CD14-positive monocyte (primary cell): Measurements from ENCODE around the gene EEFSEC. TPM values are rescaled to one million over a fixed set of nuclear protein-coding genes. Genes with fewer than 3 reads are reported as not detected.

ENCODE experiments used
- DNase-seq, 3 donors: peaks; one replicate each; pipeline ENCODE4 v3.0.0-alpha.2; 2011 to 2022
- H2AFZ ChIP-seq: 2 replicates; pipeline ENCODE4 v1.6.0; 2012; ENCODE audit warnings: mild to moderate bottlenecking, low read depth, low read length, inconsistent platforms; ENCODE audit not compliant: insufficient read depth, poor library complexity, severe bottlenecking
- H3K27ac ChIP-seq, 2 donors: 1 replicate in 1 of 2; 2 replicates in 1 of 2; pipeline ENCODE4 v1.5.1; 2012 to 2013; ENCODE audit warnings: low read length in 2 of 2, control low read depth in 1 of 2, inconsistent platforms in 1 of 2, low read depth in 1 of 2, mild to moderate bottlenecking in 1 of 2
- H3K27me3 ChIP-seq, 2 donors: one replicate each; pipeline versions ENCODE4 v1.6.0 to v1.6.1; 2011 to 2013; ENCODE audit warnings: low read length in 2 of 2; ENCODE audit not compliant: control insufficient read depth in 2 of 2, insufficient read depth in 2 of 2
- H3K36me3 ChIP-seq, 2 donors: replicated peaks in 1 of 2; 1 replicate in 1 of 2; 2 replicates in 1 of 2; pipeline versions ENCODE4 v1.5.1 to v1.6.1; 2012 to 2013; ENCODE audit warnings: low read length in 2 of 2, control low read depth in 1 of 2, inconsistent platforms in 1 of 2, mild to moderate bottlenecking in 1 of 2; ENCODE audit not compliant: insufficient read depth in 2 of 2, control insufficient read depth in 1 of 2
- H3K4me1 ChIP-seq, 2 donors: 1 replicate in 1 of 2; 2 replicates in 1 of 2; pipeline versions ENCODE4 v1.5.1 to v1.6.1; 2012 to 2013; ENCODE audit warnings: low read length in 2 of 2, control low read depth in 1 of 2, inconsistent platforms in 1 of 2, mild to moderate bottlenecking in 1 of 2, moderate library complexity in 1 of 2; ENCODE audit not compliant: insufficient read depth in 2 of 2, control insufficient read depth in 1 of 2
- H3K4me2 ChIP-seq: replicated peaks from 2 replicates; pipeline ENCODE3; 2012; ENCODE audit warnings: low read length, moderate library complexity, mild to moderate bottlenecking; ENCODE audit not compliant: poor library complexity, severe bottlenecking; ENCODE audit errors: extremely low read depth
- H3K4me3 ChIP-seq, 3 experiments: fragments of 200-600 bp in 1 of 3; sonication (generic) in 1 of 3; replicated peaks in 1 of 3; 1 replicate in 2 of 3; 2 replicates in 1 of 3; pipeline ENCODE4 v1.5.1; 2011 to 2013; ENCODE audit warnings: low read length in 3 of 3, mild to moderate bottlenecking in 3 of 3, control low read depth in 2 of 3, low read depth in 2 of 3, inconsistent platforms in 1 of 3, moderate library complexity in 1 of 3
- H3K79me2 ChIP-seq: 2 replicates; pipeline ENCODE4 v1.6.0; 2012; ENCODE audit warnings: mild to moderate bottlenecking, control low read depth, inconsistent platforms, low read length, moderate library complexity; ENCODE audit not compliant: insufficient read depth
- H3K9ac ChIP-seq: 2 replicates; pipeline ENCODE4 v1.6.0; 2017; ENCODE audit warnings: low read length, mild to moderate bottlenecking; ENCODE audit not compliant: insufficient read depth, poor library complexity, severe bottlenecking
- H3K9me3 ChIP-seq, 2 donors: replicated peaks in 1 of 2; 1 replicate in 1 of 2; 2 replicates in 1 of 2; pipeline versions ENCODE4 v1.5.1 to v1.6.1; 2012 to 2013; ENCODE audit warnings: low read length in 2 of 2, control low read depth in 1 of 2; ENCODE audit not compliant: control insufficient read depth in 1 of 2, insufficient read depth in 1 of 2
- H4K20me1 ChIP-seq: 2 replicates; pipeline ENCODE4 v1.6.0; 2012; ENCODE audit warnings: mild to moderate bottlenecking, low read length, control low read depth, moderate library complexity; ENCODE audit not compliant: insufficient read depth
- H3K27ac Mint-ChIP-seq, 7 donors: one replicate each; pipeline ENCODE4 v1.8.0; 2020; ENCODE audit warnings: mild to moderate bottlenecking in 7 of 7, mixed read lengths in 7 of 7, moderate library complexity in 6 of 7, inconsistent platforms in 2 of 7
- H3K27me3 Mint-ChIP-seq, 3 donors: one replicate each; pipeline ENCODE4 v1.8.0; 2021 to 2022; ENCODE audit warnings: low read depth in 3 of 3, mild to moderate bottlenecking in 3 of 3, mixed read lengths in 3 of 3, moderate library complexity in 3 of 3, inconsistent platforms in 1 of 3
- H3K36me3 Mint-ChIP-seq, 2 donors: one replicate each; pipeline ENCODE4 v1.8.0; 2020; ENCODE audit warnings: mixed read lengths in 2 of 2, inconsistent platforms in 1 of 2, mild to moderate bottlenecking in 1 of 2
- H3K4me1 Mint-ChIP-seq: one replicate; pipeline ENCODE4 v1.8.0; 2020; ENCODE audit warnings: mild to moderate bottlenecking, mixed read lengths
- H3K4me3 Mint-ChIP-seq, 2 donors: one replicate each; pipeline ENCODE4 v1.8.0; 2020; ENCODE audit warnings: mild to moderate bottlenecking in 2 of 2, mixed read lengths in 2 of 2, moderate library complexity in 1 of 2
- H3K9me3 Mint-ChIP-seq, 7 donors: one replicate each; pipeline ENCODE4 v1.8.0; 2020 to 2022; ENCODE audit warnings: mixed read lengths in 7 of 7, mild to moderate bottlenecking in 6 of 7, moderate library complexity in 6 of 7, inconsistent platforms in 2 of 7
- CTCF ChIP-seq: fragments of 200-600 bp; IDR thresholded peaks from one replicate; pipeline ENCODE4 v1.8.0; 2022; ENCODE audit warnings: antibody characterized with exemption, mild to moderate bottlenecking
- WGBS: methylation state at CpG from one replicate; pipeline ENCODE4 v1.1.5; 2013; ENCODE audit warnings: missing lambda C conversion rate; ENCODE audit not compliant: insufficient coverage; 5-methylcytosine and 5-hydroxymethylcytosine counted together
- intact Hi-C, 2 donors: fragments of 100-400 bp; cut with micrococcal nuclease; formaldehyde crosslinking; loops; one replicate each; pipeline versions ENCODE4 v1.15.0 to v1.15.1; 2023
- polyA plus RNA-seq, 3 donors: library from polyadenylated mRNA; depleted of rRNA in 1 of 3; unstranded in 2 of 3; stranded (reverse) in 1 of 3; fragments of 300-500 nt in 2 of 3; fragments of >200 nt in 1 of 3; fragmentation: Illumina TruSeq in 2 of 3; gene quantifications; 1 replicate in 2 of 3; 2 replicates in 1 of 3; pipeline ENCODE4 v1.2.3, GENCODE V29; 2012 to 2021

EEFSEC gene
- polyA plus RNA-seq, 3 donors: 13.3 to 14.9 (median 14.9) TPM

DNA sequence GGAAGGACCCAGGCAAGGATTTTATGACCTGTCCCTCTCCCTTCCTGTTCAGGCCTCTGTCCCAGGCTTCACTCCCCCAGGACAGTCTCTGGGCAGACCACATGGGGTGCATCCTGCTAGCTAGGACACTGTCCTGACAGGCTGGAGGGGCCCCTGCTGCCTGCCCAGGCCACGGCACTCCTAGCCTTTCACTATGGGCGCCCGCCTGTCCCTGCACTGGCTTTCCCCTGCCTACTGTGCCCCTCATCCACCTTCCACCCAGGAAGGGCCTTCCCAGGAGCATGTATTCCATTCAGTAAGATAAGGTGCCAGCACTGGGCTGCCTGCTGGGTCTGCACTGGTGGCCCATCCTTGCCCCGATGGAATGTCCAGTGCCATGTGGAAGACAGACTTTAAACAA, 168.1 kb downstream of the EEFSEC start:
- no peak overlapping the region for H3K4me3 Mint-ChIP-seq

More for the DNA sequence above, 168.1 kb downstream of the EEFSEC start:
- DNase-seq: no peak
- no peaks in the 10 kb centered on the region for H3K79me2 ChIP-seq
- H3K4me3 ChIP-seq: no peak overlapping the region
- TF ChIP-seq CTCF: no peak
- H3K27me3 ChIP-seq: no peaks in the 10 kb centered on the region
- intact Hi-C loops: loop anchor here in 1 of 2 donors (10.0 kb wide), 1 partner anchor 227 kb away; no protein-coding TSS in a partner anchor
- no peaks in the 10 kb centered on the region for H4K20me1 ChIP-seq
- Mint-ChIP-seq H3K27ac (peak overlapping the region in 1 of 7 donors; percentile 45), H3K27me3 (peaks cover 0 to 2% (median 0%) of the 10 kb centered on the region in 3 donors), H3K9me3 (no peaks in the 10 kb centered on the region), H3K4me1 (peaks cover 8% of the 10 kb centered on the region), H3K36me3 (peaks cover 16 to 22% of the 10 kb centered on the region in 2 donors)
- no peak overlapping the region for H3K4me2 ChIP-seq
- no peaks in the 10 kb centered on the region for H3K9me3 ChIP-seq
- 100% methylated on average over 1 of the region's 4 CpGs for WGBS
- H3K36me3 ChIP-seq: peaks cover 4 to 27% of the 10 kb centered on the region in 2 donors
- H2AFZ ChIP-seq: no peak overlapping the region
- no peak overlapping the region for H3K9ac ChIP-seq
- H3K4me1 ChIP-seq: no peaks in the 10 kb centered on the region
- H3K27ac ChIP-seq: no peak overlapping the region
